CD14-positive monocyte (primary cell): ENCODE measurements around the gene HMCN2. TPM values are rescaled to one million over a fixed set of nuclear protein-coding genes. Genes with fewer than 3 reads are reported as not detected.
A peak's percentile ranks its signal among the peaks of the same experiment; 100 is the strongest.

Experiments used
- DNase-seq, 3 donors: peaks; one replicate each; pipeline ENCODE4 v3.0.0-alpha.2; 2011 to 2022
- H2AFZ ChIP-seq: 2 replicates; pipeline ENCODE4 v1.6.0; 2012; ENCODE audit warnings: mild to moderate bottlenecking, low read depth, low read length, inconsistent platforms; ENCODE audit not compliant: insufficient read depth, poor library complexity, severe bottlenecking
- H3K27ac ChIP-seq, 2 donors: 1 replicate in 1 of 2; 2 replicates in 1 of 2; pipeline ENCODE4 v1.5.1; 2012 to 2013; ENCODE audit warnings: low read length in 2 of 2, control low read depth in 1 of 2, inconsistent platforms in 1 of 2, low read depth in 1 of 2, mild to moderate bottlenecking in 1 of 2
- H3K27me3 ChIP-seq, 2 donors: one replicate each; pipeline versions ENCODE4 v1.6.0 to v1.6.1; 2011 to 2013; ENCODE audit warnings: low read length in 2 of 2; ENCODE audit not compliant: control insufficient read depth in 2 of 2, insufficient read depth in 2 of 2
- H3K36me3 ChIP-seq, 2 donors: replicated peaks in 1 of 2; 1 replicate in 1 of 2; 2 replicates in 1 of 2; pipeline versions ENCODE4 v1.5.1 to v1.6.1; 2012 to 2013; ENCODE audit warnings: low read length in 2 of 2, control low read depth in 1 of 2, inconsistent platforms in 1 of 2, mild to moderate bottlenecking in 1 of 2; ENCODE audit not compliant: insufficient read depth in 2 of 2, control insufficient read depth in 1 of 2
- H3K4me1 ChIP-seq, 2 donors: 1 replicate in 1 of 2; 2 replicates in 1 of 2; pipeline versions ENCODE4 v1.5.1 to v1.6.1; 2012 to 2013; ENCODE audit warnings: low read length in 2 of 2, control low read depth in 1 of 2, inconsistent platforms in 1 of 2, mild to moderate bottlenecking in 1 of 2, moderate library complexity in 1 of 2; ENCODE audit not compliant: insufficient read depth in 2 of 2, control insufficient read depth in 1 of 2
- H3K4me2 ChIP-seq: replicated peaks from 2 replicates; pipeline ENCODE3; 2012; ENCODE audit warnings: low read length, moderate library complexity, mild to moderate bottlenecking; ENCODE audit not compliant: poor library complexity, severe bottlenecking; ENCODE audit errors: extremely low read depth
- H3K4me3 ChIP-seq, 3 experiments: fragments of 200-600 bp in 1 of 3; sonication (generic) in 1 of 3; replicated peaks in 1 of 3; 1 replicate in 2 of 3; 2 replicates in 1 of 3; pipeline ENCODE4 v1.5.1; 2011 to 2013; ENCODE audit warnings: low read length in 3 of 3, mild to moderate bottlenecking in 3 of 3, control low read depth in 2 of 3, low read depth in 2 of 3, inconsistent platforms in 1 of 3, moderate library complexity in 1 of 3
- H3K79me2 ChIP-seq: 2 replicates; pipeline ENCODE4 v1.6.0; 2012; ENCODE audit warnings: mild to moderate bottlenecking, control low read depth, inconsistent platforms, low read length, moderate library complexity; ENCODE audit not compliant: insufficient read depth
- H3K9ac ChIP-seq: 2 replicates; pipeline ENCODE4 v1.6.0; 2017; ENCODE audit warnings: low read length, mild to moderate bottlenecking; ENCODE audit not compliant: insufficient read depth, poor library complexity, severe bottlenecking
- H3K9me3 ChIP-seq, 2 donors: replicated peaks in 1 of 2; 1 replicate in 1 of 2; 2 replicates in 1 of 2; pipeline versions ENCODE4 v1.5.1 to v1.6.1; 2012 to 2013; ENCODE audit warnings: low read length in 2 of 2, control low read depth in 1 of 2; ENCODE audit not compliant: control insufficient read depth in 1 of 2, insufficient read depth in 1 of 2
- H4K20me1 ChIP-seq: 2 replicates; pipeline ENCODE4 v1.6.0; 2012; ENCODE audit warnings: mild to moderate bottlenecking, low read length, control low read depth, moderate library complexity; ENCODE audit not compliant: insufficient read depth
- H3K27ac Mint-ChIP-seq, 7 donors: one replicate each; pipeline ENCODE4 v1.8.0; 2020; ENCODE audit warnings: mild to moderate bottlenecking in 7 of 7, mixed read lengths in 7 of 7, moderate library complexity in 6 of 7, inconsistent platforms in 2 of 7
- H3K27me3 Mint-ChIP-seq, 3 donors: one replicate each; pipeline ENCODE4 v1.8.0; 2021 to 2022; ENCODE audit warnings: low read depth in 3 of 3, mild to moderate bottlenecking in 3 of 3, mixed read lengths in 3 of 3, moderate library complexity in 3 of 3, inconsistent platforms in 1 of 3
- H3K36me3 Mint-ChIP-seq, 2 donors: one replicate each; pipeline ENCODE4 v1.8.0; 2020; ENCODE audit warnings: mixed read lengths in 2 of 2, inconsistent platforms in 1 of 2, mild to moderate bottlenecking in 1 of 2
- H3K4me1 Mint-ChIP-seq: one replicate; pipeline ENCODE4 v1.8.0; 2020; ENCODE audit warnings: mild to moderate bottlenecking, mixed read lengths
- H3K4me3 Mint-ChIP-seq, 2 donors: one replicate each; pipeline ENCODE4 v1.8.0; 2020; ENCODE audit warnings: mild to moderate bottlenecking in 2 of 2, mixed read lengths in 2 of 2, moderate library complexity in 1 of 2
- H3K9me3 Mint-ChIP-seq, 7 donors: one replicate each; pipeline ENCODE4 v1.8.0; 2020 to 2022; ENCODE audit warnings: mixed read lengths in 7 of 7, mild to moderate bottlenecking in 6 of 7, moderate library complexity in 6 of 7, inconsistent platforms in 2 of 7
- WGBS: methylation state at CpG from one replicate; pipeline ENCODE4 v1.1.5; 2013; ENCODE audit warnings: missing lambda C conversion rate; ENCODE audit not compliant: insufficient coverage; 5-methylcytosine and 5-hydroxymethylcytosine counted together
- intact Hi-C, 2 donors: fragments of 100-400 bp; cut with micrococcal nuclease; formaldehyde crosslinking; loops; one replicate each; pipeline versions ENCODE4 v1.15.0 to v1.15.1; 2023
- polyA plus RNA-seq, 3 donors: library from polyadenylated mRNA; depleted of rRNA in 1 of 3; unstranded in 2 of 3; stranded (reverse) in 1 of 3; fragments of 300-500 nt in 2 of 3; fragments of >200 nt in 1 of 3; fragmentation: Illumina TruSeq in 2 of 3; gene quantifications; 1 replicate in 2 of 3; 2 replicates in 1 of 3; pipeline ENCODE4 v1.2.3, GENCODE V29; 2012 to 2021
- TF ChIP-seq, protein P1 (sequence below): fragments of 200-600 bp; IDR thresholded peaks from one replicate; pipeline ENCODE4 v1.8.0; 2022; ENCODE audit warnings: antibody characterized with exemption, mild to moderate bottlenecking

HMCN2 gene
- polyA plus RNA-seq, 3 donors = not detected

DNA sequence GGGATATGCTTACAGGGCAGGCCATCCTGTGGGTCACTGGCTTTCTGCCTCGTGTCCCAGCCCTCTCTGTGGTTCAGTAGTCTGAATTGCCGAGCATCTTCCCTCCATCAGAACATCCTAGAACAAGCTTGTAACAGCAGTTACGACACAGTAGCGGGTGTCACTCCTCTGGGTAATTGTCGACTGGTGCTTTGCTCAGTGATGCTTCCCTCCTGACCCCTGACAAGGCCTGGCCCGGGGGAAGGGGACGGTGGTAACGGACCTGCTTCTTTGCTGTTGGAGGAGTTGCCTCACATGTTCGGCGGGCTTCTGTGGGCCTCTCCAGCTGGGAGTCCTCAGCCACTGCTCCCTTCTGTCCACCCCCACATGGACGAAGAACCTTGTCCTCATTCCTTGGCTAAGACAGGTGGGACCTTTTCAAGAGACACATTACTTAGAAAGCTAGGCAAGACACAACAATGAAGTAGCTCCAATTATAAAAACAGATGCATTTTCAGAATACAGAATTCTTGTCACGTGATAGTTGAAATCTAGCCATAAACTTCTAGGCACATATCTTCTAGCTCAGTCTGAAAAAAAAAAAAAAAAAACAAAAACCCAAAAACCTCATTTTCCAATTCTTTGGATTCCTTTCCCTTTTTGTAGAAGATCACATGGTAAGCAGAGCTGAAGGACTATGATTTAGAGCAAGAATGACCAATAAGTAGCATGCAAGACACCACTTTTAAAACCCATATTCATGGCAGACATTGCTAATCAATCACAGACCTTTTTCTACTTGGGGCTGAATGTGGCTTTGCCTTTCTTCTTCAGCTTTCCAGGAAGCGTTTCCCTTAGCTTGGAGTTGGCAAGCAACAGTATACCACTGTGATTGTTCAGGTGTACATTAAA is 25.0 kb downstream of the HMCN2 start:
- H3K27ac ChIP-seq = no peak overlapping the region
- DNase-seq = no peak

GRCh38 chr9:130291474-130291873 is 25.9 kb downstream of the HMCN2 start:
- no peak overlapping the region for H3K9ac ChIP-seq
- H3K9me3 ChIP-seq = no peaks in the 10 kb centered on the region
- no CpG with 5 or more reads among the region's 5 CpGs for WGBS
- Mint-ChIP-seq H3K27ac (no peak overlapping the region), H3K4me1 (no peaks in the 10 kb centered on the region), H3K4me3 (no peak overlapping the region), H3K36me3 (no peaks in the 10 kb centered on the region), H3K27me3 (peaks cover 11 to 20% (median 18%) of the 10 kb centered on the region in 3 donors), H3K9me3 (no peaks in the 10 kb centered on the region)
- TF ChIP-seq, protein P1, sequence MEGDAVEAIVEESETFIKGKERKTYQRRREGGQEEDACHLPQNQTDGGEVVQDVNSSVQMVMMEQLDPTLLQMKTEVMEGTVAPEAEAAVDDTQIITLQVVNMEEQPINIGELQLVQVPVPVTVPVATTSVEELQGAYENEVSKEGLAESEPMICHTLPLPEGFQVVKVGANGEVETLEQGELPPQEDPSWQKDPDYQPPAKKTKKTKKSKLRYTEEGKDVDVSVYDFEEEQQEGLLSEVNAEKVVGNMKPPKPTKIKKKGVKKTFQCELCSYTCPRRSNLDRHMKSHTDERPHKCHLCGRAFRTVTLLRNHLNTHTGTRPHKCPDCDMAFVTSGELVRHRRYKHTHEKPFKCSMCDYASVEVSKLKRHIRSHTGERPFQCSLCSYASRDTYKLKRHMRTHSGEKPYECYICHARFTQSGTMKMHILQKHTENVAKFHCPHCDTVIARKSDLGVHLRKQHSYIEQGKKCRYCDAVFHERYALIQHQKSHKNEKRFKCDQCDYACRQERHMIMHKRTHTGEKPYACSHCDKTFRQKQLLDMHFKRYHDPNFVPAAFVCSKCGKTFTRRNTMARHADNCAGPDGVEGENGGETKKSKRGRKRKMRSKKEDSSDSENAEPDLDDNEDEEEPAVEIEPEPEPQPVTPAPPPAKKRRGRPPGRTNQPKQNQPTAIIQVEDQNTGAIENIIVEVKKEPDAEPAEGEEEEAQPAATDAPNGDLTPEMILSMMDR = no peak
- H3K4me1 ChIP-seq = no peaks in the 10 kb centered on the region
- no peak overlapping the region for H3K27ac ChIP-seq
- no peaks in the 10 kb centered on the region for H3K79me2 ChIP-seq
- H3K27me3 ChIP-seq = no peaks in the 10 kb centered on the region
- H3K4me2 ChIP-seq = no peak overlapping the region
- no peaks in the 10 kb centered on the region for H4K20me1 ChIP-seq
- intact Hi-C loops = no loop called here
- no peak for DNase-seq
- H3K4me3 ChIP-seq = no peak overlapping the region
- H3K36me3 ChIP-seq = no peaks in the 10 kb centered on the region
- H2AFZ ChIP-seq = no peak overlapping the region

More for the DNA sequence above, 25.0 kb downstream of the HMCN2 start:
- Mint-ChIP-seq H3K27me3 (peaks cover 11 to 19% (median 15%) of the 10 kb centered on the region in 3 donors), H3K27ac (peak overlapping the region in 1 of 7 donors; percentile 18), H3K4me1 (no peaks in the 10 kb centered on the region), H3K4me3 (no peak overlapping the region), H3K9me3 (no peaks in the 10 kb centered on the region), H3K36me3 (no peaks in the 10 kb centered on the region)
- Histone ChIP-seq H2AFZ (no peak overlapping the region), H3K9ac (no peak overlapping the region), H3K9me3 (no peaks in the 10 kb centered on the region), H3K4me2 (no peak overlapping the region), H3K4me1 (no peaks in the 10 kb centered on the region), H3K79me2 (no peaks in the 10 kb centered on the region), H3K27me3 (no peaks in the 10 kb centered on the region), H4K20me1 (no peaks in the 10 kb centered on the region), H3K4me3 (no peak overlapping the region), H3K36me3 (no peaks in the 10 kb centered on the region)
- intact Hi-C loops = no loop called here
- whole genome bisulfite sequencing = 92% methylated on average over 10 of the region's 13 CpGs
- TF ChIP-seq, protein P1 = no peak
